Subcutaneous adipose tissue (tissue), 4 donors: ENCODE data around the gene DPPA4. TPM values are rescaled to one million over a fixed set of nuclear protein-coding genes. Genes with fewer than 3 reads are reported as not detected.

Source experiments
- total RNA-seq, 4 donors: library from RNA; depleted of rRNA; stranded (reverse); fragments of >200 nt; gene quantifications; one replicate each; pipeline ENCODE4 v1.1.0, GENCODE V29; 2016
- TF ChIP-seq, protein P1 (sequence below): fragments of 450-650 bp; IDR thresholded peaks from one replicate; pipeline ENCODE4 v1.5.1; 2016; ENCODE audit warnings: low read depth, mild to moderate bottlenecking, control low read depth, antibody characterized with exemption, moderate library complexity

Gene DPPA4
- total RNA-seq, 4 donors from 2014 or later, result not detected

DNA sequence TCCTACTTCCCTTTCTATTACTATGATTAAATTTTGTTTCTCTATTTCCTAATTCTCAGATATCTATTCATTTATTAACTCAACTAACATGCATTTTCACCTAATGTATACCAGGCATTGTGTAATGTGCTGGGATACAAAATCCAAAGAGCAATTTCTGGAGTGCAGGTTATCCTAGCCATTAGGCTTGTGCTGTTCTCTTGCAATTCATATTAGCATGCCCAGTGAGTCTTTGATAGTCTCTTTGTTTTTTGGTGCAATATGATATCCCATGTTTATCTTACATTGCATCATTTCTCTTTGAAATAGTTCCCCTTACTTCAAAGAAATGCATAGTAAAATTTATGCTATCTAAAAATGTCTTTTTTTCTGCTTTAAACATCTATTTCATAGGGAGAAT is 13.9 kb upstream of the DPPA4 start:
- TF ChIP-seq, protein P1, sequence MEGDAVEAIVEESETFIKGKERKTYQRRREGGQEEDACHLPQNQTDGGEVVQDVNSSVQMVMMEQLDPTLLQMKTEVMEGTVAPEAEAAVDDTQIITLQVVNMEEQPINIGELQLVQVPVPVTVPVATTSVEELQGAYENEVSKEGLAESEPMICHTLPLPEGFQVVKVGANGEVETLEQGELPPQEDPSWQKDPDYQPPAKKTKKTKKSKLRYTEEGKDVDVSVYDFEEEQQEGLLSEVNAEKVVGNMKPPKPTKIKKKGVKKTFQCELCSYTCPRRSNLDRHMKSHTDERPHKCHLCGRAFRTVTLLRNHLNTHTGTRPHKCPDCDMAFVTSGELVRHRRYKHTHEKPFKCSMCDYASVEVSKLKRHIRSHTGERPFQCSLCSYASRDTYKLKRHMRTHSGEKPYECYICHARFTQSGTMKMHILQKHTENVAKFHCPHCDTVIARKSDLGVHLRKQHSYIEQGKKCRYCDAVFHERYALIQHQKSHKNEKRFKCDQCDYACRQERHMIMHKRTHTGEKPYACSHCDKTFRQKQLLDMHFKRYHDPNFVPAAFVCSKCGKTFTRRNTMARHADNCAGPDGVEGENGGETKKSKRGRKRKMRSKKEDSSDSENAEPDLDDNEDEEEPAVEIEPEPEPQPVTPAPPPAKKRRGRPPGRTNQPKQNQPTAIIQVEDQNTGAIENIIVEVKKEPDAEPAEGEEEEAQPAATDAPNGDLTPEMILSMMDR, result no peak

DNA sequence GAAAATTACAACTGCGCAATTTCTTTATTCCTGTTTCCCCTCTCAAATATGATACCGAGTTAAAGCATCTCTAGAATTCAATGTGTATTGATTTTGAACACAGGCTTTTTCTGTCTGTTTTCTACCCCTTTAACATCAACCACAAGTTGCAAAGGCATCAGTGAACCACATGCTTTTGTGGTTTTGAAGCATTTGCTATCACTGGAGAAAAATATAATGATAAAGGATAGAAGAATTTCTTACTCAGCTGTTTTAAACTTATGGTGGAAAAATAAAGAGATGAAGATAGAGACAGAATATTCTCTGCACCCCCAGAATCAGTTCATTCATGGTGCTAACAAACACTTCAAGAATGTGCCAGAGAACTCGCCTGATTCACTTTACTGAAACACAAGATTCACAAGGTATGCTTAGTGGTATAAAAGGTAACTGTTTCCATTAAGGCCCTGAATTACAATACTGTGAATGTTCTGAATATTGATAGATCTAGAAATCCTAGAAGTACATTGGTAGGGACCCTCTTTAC is 9.5 kb upstream of the DPPA4 start:
- TF ChIP-seq, protein P1, result no peak

DNA sequence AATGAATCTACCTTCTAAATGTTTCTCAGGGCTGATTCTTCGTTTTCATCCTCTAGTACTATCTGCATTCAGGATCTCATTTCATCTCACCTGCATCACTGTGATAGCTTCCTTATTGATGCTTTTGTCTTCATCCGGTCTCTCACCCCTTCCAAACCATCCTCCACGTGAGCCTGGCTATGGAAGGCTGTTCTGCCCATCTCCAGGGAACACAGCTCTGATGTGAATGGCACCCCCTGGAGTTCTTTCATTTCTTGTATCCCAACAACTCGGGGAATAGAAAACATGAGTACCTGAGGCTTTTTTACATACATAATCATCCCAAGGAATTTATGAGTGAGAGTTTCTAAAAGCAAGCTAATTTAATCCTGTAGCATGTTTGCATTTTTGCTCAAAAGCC is 8.8 kb upstream of the DPPA4 start:
- TF ChIP-seq, protein P1, result no peak

DNA sequence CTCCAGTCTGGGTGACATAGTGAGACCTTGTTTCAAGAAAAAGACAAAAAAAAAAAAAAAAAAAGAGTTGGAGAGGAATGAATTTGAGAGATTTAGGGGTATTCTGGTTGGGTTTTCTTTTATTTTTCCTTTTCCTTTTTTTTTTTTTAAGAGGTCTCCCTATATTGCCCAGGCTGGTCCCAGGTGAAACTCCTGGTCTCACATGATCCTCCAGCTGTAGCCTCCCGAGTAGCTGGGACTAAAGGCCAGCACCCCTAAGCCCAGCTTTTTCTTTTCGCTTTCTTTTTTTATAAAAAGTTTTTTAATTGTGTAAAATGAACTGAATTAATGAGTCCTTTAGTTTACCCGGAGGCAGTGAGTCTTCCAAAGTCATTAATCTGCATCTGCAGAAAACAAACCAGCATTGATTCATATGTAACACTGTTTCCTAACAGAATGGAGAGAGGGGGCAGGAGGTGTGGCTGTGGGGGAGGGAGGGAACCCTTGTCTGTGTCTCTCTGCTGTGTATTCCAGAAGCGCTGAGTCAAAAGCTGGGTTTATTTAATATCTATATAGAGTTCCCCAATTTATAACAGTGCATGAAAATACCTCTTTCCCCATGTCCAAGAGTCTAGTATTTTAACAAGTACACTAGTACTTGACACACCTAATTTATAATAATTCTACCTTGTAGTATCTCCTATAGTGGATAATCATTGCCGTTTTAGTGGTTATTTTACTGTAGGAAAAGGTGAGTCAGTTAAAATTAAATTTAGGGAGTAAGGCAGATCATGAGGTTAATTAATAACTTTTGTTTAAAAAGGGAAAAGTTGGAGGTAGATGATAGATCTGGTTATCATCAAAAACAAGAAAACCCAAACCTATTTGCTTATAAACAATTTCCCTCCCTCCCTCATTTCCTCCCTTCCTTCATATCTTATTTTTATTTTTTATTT is 2.6 kb upstream of the DPPA4 start:
- TF ChIP-seq, protein P1, result no peak

DNA sequence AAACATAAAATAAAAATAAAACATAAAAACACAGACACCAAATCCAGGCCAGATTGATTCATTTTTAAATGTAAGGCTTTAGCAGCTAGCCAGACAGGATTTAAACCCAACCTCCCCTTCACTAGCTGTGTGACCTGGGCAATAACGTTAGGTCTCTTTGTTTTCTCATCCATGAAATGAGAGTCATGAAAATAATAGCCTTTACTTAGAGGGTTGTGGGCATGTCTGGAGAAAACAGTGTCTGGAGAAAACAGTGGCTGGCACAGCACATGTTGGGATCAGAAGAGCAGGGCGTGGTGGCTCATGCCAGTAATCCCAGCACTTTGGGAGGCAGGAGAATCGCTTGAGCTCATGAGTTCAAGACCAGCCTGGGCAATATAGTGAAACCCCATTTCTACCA is 1.9 kb upstream of the DPPA4 start:
- TF ChIP-seq, protein P1, result no peak

DNA sequence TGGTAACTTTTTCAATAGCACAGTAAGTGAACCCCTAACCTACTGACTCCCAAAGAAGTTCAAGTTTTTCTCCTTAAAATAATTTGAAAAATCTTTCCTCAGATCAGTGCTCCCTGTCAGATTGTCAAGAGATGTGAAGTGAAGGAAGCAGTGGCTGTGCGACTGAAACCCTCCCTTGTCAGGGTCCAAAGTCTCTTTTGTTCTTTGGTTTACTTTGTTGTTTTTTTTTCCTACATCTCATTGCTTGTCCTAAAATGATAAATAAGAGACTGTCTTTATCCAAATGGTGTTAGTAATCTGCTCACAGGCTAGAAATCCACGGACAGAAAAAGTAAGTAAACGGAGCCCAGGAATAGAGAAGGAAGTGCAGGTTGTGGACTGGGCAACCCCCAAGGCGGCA is 976 bp upstream of the DPPA4 start:
- TF ChIP-seq, protein P1, result no peak

DNA sequence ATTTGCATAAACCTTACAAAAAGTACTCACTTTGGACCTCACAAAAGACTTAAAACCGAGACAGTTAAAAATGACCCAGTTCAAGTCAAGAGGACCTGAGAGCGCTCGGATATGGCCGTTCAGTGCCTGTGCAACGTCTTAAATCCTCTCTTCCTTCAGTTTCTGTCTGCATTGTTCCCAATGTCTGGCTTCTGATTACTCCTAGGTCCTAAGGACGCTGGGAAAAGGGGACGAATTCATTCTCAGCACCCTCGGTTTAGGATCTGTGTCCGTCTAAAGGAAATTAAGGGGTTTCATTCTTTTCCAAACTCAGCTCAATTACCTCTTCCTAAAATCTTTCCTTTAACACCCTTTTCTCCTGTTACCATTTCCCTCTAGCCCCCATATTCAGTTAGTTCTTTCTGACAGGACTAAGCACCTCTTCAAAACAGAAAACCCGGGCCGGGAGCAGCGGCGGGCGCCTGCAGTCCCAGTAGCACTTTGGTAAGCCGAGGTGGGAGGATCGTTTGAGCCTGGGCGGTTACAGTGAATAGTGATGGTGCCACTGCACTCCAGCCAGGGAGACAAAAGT is 970 bp downstream of the DPPA4 start:
- TF ChIP-seq, protein P1, result no peak
